HG03097 (cell line): ENCODE data around the gene COBLL1.
A peak's percentile ranks its signal among the peaks of the same experiment; 100 is the strongest.
"Not testable (repeated sequence)": the region's sequence is repeated elsewhere in the genome, so short reads cannot be mapped to it uniquely, and the experiment has no call there.

Experiments
- ATAC-seq: cut with Tn5 transposase; IDR thresholded peaks from one replicate; pipeline ENCODE4 v1.9.1; 2021; ENCODE audit not compliant: unreplicated experiment, low FRiP score

The COBLL1 gene

DNA sequence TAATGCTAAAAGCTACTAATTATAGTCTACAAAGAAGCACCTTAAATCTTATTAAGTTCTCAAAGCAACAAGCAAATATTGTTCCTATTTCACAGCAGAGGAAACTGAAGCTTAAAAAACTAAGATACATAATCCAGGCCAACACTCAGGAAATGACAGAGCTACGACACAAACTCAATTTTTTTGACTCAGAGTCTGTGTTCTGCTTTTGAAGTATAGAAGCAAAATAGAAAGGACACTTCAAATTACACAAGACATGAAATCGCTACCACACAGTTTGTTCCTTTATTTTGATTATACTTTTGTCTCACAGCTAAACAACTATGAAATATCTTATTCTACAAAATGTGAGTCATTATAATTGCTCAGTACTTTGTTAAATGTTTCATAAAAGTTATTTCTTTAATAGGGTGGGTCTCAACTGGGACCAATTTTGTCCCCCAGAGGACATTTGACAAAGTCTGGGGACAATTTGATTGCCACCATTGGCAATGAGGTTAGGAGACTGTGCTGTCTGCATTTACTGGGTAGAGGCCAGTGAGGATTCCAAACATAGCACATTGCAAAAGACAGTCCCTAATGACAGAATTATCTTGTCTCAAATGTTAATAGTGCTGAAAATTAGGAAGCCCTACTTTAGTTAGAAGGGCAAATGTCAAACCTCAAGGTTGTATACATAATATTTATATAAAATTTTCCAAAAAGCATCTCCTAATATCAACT is 118.8 kb downstream of the COBLL1 start:
- ATAC-seq: no peak

DNA sequence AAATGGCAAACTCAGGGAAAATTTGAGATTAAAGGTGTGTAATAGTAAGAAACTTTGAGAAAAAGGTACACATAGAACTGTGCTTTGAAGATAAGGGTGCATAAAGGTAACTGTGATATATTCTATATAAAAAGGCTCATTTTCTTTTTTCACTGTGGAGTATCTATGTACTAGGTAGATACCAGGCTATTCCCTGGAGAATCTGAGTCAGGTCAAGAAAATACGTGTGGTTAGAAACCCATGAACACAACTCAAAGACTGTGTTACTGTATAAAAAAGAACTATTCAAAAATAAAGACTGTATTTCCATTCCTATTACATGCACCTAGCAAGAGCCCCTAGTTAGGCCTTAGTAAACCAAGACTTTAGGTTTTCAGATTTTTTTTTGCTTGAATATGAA is 120.2 kb downstream of the COBLL1 start:
- ATAC-seq: no peak

DNA sequence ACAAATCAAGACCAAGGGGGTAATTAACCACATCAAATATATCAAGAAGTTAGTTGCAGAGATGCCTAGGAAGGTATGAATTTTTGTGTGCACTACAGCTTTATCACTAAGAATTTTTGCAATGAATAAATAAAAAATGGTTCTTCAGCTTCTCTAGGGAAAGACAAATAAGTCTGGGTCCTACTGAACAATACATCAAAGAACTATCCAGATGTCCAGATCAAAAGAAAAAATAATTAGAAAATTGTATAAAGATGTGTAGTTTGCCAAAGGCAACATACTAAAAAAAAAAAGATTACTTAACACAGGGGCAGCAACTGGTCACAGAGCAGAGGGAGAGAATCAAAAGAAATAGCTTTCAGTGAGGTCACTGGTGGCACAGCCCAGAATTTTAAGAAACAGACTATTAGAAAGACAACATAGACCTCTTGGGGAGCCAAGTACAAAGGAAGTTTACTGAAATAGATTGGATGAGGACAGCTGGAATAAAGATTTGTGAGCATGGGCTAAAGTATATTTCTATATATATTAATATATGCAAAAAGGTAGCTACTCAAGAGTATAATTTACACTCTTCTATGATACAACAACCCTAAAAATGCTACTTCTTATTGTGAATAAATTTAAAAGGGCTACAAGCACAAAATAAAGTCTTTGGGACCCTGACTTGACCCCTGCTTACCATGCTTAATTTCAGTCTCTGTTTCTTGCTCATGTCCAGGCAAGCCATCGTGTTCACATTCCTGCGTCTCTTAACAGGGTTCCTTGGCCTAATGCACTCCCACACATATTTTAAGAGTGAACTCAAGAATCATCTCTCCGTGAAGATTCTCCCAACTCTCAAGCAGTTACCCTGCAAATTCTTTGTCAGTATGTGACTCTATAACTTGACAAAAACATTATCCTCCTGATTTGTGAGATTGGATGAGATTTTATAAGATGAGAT is 121.4 kb downstream of the COBLL1 start:
- no peak for ATAC-seq

DNA sequence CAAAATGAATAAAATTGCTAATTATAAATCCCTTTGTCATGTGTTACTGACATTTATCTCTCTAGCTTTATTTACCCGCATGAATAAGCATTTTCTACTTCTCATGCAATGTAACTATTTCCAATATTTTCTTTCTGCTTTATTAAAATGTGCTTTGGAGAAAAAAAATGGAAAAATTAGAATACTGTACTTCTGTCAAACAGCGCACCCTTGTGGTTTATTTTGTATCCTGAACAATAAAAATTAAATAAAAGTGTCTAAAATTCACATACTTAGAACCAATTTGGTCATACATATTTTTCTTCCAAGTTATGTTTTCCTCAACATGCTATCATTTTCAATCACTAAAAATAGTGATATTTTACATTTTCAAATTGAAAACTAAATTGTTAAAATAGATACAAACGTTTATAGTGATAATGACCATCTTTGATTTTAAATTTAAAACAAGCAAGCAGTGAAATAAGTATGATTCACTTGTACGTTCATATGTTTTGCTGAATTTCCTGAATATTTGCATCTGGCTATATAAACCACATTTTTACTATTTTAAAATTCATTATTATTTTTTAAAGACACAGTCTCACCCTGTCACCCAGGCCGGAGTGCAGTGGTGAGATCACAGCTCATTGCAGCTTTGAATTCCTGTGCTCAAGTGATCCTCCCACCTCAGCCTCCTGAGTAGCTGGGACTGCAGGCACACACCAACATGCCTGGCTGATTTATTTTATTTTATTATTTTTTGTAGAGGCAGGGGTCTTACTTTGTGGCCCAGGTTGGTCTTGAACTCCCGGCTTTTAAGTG is 124.4 kb downstream of the COBLL1 start:
- ATAC-seq: no peak

DNA sequence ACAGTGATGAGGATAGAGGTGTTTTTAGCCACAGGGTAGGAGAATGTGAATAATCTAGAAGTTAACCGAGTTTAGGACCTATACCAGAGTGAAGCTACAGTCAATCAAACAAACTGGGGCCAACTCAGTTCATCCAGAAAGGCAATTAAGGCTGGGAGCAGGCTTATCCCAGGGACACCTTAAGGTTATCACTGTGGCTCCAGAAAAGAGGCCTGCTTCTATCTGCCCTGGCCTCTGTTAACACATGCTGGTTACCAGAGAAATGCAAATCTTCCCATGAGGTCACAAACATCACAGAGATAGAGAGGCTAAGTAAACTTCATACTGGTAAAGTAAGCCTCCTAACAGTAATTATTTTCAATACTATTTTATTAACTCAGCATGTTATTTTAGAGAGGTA is 127.2 kb downstream of the COBLL1 start:
- no peak for ATAC-seq

DNA sequence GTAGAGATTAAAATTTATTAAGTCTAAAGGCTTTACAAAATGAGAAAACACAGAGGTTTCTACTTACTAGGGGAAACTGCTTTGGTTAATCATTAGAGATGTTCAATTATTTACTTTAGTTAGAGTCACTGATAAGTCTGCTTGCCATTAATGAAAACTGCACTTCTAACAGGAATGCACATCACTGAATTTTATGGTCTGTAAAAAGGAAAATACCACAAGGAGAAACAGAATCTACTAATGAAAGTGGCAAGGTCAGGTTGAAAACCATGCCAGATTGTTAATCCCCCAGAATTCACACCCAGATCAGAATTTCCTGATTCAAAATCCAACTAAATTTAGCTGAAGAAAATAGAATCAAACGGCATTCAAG is 129.9 kb downstream of the COBLL1 start:
- peak; percentile 58 for ATAC-seq

DNA sequence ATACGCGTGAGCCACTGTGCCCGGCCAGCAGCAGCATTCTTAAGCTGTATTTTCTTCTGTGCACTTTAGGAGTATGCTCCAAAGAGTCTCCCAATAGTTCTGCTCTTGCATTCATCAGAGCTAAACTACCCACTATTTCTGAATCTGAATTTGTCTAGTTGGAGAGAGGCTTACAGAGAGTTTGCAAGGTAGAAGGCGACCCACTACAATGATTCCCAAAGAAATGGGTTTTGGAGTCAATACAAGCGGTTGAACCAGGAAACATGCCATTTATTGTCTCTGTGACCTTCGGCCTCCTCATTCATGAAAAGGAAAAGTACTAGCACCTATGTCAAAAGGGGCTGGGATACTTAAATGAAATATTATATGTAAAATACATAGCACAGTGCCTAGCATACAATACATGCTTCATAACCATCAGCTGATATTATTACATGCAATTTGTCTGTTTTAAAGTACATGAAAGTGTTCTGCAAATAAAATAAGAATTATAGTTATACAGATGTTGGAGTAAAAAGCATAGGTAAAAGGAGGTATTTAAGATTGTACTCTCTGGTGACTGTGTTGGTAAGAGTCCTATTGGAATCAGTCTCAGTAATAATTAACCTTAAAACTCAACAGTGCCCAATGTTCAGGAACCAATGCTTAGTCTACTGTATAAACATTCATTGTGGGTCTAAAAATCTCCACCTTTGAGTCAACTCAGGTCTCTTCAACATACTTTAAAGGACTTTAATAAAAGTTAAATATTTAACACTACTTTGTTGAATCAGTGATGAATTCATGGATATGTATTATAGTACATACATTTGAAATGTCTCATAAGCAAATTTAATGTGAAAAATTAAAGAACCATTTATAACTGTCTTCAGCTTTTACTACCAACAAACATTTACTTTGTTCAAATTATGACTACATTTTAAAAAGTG is 130.5 kb downstream of the COBLL1 start:
- peak; percentile 74 for ATAC-seq

DNA sequence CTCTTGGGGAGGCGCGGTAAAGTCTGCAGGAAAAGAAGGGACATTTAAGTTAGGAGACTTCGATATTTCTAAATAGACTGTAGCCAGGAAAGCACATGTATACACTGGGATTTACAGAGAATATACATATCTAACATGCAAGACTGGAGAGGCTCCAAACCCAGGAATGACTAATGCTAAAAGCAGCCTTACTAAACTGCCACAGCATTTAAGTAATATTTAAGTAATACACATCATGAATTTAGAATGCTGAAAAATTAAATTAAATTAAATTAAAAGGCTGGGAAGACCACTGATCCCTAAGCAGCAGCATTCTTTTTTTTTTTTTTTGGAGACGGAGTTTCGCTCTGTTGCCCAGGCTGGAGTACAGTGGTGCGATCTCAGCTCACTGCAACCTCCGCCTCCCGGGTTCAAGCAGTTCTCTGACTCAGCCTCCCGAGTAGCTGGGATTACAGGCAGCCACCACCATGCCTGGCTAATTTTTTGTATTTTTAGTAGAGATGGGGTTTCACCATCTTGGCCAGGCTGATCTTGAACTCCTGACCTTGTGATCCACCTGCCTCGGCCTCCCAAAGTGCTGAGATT is 131.3 kb downstream of the COBLL1 start:
- not testable (repeated sequence) for ATAC-seq

DNA sequence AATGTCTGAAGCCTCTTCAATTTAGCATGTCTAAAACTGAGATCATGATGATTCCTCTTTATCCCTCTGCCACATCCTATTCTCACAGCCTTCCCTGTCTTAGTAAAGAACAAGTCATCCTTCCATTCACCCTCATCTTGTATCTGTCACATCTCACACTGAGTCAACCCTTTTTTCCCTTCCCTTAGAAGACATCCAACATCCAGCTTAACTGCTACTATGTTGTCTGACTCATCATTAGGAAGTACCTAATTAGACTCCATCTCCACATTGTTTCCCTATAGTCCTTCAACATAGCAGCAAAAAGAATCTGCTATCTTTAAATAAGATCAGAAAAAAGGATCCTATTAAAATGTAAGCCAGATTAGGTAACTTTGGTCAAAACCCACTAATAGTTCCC is 135.1 kb downstream of the COBLL1 start:
- no peak for ATAC-seq

DNA sequence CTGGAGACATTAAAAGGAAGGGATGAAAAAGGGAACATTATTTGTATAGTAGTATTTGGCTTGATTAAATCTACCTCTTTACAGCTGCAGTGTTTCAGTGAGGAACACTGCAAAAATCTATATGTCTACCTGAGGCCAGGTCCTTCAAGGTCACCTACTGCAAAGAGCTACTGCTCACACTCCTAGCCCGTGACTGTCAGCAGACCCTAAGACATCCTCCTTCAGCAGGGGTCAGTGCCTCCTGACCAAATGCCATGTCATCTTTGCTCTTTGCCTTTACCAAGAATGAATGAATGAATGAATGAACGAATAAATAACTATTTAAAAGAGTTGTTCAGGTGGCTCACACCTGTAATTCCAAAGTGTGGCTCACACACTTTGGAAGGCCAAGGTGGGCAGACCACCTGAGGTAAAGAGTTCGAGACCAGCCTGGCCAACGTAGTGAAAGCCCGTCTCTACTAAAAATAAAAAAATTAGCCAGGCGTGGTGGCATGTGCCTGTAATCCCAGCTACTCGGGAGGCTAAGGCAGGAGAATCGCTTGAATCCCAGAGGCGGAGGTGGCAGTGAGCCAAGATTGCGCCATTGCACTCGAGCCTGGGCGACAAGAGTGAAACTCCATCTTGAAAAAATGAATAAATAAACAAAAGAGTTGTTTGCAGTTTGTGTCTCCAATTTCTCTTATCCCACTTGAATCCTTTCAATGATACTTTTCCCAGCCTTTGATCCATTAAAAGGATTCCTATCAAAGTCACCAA is 136.0 kb downstream of the COBLL1 start:
- ATAC-seq: no peak

DNA sequence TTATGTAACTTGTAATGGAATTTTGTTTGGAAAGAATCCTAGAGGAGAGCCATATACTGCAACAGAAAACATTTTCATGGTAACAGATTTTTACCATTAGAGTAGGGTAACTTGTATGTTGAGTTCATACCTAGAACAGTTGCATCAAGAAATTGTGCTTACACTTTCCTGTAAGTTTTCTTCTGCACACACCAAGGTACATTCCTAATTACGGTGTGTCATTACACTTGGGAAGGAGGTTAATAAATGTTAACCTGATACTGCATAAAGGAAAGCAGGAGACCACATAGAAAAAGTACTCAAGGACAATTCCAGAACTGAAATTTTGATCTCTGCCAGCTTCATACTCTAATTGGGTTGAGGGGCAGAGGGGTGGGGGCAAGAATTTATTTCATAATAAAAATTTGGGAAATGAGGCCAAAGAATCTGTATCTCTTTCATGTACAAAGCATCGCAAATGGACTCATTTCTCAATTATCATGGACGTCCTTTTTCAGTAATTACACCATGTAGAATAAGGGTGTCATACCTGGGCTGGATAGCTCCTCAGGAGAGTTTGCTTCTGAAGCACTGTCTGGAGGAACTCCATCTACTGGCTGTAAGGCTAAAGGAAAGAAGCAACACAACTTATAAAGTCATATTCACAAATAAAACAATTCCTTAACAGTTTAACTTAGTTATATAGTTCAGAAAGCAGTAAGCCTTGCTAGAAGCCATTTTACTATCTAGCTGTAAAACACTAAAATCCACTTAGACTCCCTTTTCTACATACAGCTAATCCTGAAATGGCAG is 137.5 kb downstream of the COBLL1 start:
- no peak for ATAC-seq

DNA sequence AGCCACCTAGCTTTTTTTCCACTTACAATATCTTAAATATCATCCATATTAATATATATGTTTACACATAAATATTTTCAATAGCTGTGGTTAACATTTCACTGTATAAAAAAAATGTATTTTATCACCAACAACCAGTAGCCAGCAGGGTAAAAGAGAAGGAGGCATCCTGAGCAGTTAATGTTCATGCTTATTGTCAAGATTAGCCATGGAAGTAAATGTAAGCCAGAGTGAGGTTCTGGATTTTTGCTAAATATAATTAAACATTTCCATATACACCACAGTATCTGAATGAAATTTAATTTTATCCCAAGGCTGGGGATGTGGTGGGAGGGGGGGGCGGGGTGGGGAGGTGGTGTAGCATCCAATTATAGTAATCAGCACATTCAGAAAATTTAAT is 140.1 kb downstream of the COBLL1 start:
- no peak for ATAC-seq

DNA sequence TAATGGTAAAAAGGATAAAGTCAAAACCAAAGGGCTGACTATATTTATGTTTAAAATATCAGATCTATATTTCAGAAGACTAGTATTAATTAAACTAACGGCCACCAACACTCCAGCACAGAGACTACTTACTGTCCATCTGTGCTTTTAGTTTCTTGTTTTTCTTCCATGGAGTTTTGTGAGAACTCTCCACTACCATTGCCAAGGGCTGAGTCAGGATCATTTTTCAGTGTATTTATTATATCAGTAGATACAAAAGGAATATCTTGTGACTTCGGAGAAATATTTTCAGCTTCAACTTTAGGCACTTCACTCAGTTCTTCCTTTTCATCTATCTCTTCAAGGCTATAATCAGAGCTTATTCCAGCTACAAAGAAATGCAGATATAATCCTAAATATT is 141.2 kb downstream of the COBLL1 start:
- ATAC-seq: no peak

DNA sequence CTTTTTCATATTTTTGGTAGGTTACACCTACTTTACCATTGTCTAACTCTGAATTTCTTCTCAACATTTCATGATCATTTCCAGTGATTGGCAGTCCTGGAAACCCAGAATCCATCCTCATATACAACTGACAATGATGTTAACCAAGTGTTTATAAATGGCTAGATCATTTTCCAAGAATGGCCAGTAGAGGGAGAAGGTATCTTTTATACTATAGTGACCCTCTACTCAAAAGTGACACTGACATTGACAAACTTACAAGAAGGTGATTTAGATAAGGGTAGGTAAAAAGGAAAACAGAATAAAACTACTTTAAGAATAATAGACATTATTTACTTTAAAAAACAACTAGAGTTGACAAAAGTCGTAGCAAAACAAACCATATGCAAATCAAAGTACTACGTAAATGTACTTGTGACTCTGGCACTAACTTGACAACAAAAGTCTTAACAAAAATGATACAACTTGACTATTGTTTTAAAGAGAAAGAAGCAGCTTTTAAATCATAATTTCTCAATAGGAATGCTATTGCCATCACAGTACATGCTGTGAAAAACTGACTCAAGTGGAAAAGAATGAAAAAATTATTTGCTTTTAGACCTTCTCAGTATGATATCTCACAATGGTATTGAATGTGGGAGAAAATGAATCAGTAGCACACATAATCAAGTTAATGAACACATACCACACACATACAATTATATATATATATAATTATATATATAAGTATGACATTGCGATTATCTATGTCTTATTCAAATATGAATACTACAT is 143.7 kb downstream of the COBLL1 start:
- peak; percentile 57 for ATAC-seq

DNA sequence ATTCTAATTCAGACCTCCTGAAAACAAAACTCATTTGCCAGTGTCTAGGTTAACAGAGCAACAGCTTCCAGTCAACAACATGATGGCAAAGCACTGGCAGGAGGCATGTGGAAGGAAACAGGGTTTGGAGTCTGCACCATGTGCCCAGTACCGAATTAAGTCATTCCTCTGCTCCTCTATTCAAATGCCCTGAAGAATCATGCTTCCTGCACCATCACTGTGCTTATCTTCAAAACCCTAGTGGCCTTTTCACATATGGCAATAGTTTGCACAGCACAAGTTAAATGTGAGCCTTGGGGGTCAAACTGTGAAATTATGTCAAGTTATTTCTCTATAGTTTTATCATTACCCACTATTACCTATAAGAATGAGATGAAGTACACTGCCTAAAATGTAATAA is 145.0 kb downstream of the COBLL1 start:
- no peak for ATAC-seq

DNA sequence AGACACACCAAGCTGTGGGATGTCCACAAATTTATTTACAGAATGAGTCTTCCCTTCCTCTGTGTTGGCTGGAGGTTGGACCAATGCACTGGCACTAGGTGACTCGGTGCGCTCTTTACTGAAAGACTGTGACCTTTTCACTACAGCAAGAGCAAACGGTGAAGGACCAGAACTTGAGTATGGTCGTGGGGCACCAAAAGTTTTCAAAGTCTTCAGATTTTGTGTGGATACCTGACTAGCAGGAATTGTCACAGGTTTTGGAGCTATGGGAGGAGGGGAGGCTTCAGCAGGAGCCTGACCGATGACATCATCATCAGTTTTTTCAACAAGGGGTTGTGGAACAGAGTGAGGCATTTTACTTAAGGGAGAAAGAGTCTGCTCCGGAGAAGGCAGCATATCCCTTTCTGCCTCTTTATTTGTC is 147.3 kb downstream of the COBLL1 start:
- no peak for ATAC-seq

DNA sequence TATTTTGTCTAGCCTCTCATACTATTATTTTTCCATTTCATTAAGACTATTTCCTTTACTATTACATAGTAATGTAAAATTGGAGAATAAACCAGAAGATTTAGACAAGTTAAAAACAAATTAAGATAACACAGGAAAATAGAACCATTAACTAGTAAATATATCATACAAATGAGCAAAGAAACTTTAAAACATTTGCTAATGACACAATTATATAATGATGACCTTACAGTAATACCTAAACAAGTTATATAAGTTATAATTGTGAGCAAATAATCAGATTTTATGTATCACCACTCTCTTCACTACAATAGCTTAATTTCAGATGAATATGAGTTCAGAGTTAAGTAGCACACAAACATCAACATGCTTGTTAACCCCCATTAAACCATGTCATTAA is 147.8 kb downstream of the COBLL1 start:
- no peak for ATAC-seq
